GM12874 (cell line): ENCODE results near the gene CEP68.

Experiments used
- CTCF ChIP-seq: IDR thresholded peaks from 2 replicates; pipeline ENCODE4 v1.5.1; 2011; ENCODE audit warnings: low read depth, mild to moderate bottlenecking, control low read depth, low read length, moderate library complexity; ENCODE audit not compliant: insufficient read depth

The CEP68 gene

GRCh38 chr2:65103013-65103715, 46.9 kb downstream of the CEP68 start:
- TF ChIP-seq CTCF, result no peak

- TF ChIP-seq CTCF, result no peak
These were observed 51.3 kb downstream of the CEP68 start for GRCh38 chr2:65107530-65107929.

DNA sequence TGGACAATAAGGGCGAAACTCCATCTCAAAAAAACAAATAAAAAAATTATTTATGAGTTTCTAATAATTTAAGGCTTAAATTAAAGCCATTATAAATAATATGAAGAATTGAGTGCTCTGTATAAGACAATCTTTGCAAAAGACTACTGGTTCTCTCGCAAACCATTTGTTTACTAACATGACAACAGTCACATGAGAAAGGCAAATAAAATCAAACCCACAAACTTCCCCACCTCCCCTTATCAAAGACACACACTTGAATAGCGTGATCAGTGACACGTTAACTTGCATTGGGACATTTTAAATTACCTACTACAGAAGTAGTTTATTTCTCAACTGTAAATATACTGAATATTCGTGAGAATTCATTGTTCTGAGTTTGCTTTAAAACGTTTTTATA, 52.6 kb downstream of the CEP68 start:
- no peak for TF ChIP-seq CTCF

GRCh38 chr2:65112633-65113032, 56.4 kb downstream of the CEP68 start:
- TF ChIP-seq CTCF, result no peak

DNA sequence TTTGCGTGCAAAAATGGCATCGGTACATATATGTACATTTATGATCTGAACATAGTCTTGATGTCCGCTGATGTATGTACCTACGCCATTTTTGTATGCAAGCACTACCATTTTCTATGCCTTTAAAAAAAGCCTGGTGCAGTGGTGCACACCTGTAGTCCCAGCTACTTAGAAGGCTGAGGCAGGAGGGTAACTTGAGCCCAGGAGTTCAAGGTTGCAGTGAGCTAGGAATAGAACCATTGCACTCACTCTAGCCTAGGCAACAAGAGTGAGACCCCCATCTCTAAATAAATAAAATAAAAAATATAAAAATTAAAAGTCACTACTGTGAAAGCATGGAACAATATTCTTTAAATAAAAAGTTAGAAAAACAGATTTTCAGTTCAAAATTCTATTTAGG, 57.0 kb downstream of the CEP68 start:
- no peak for TF ChIP-seq CTCF

DNA sequence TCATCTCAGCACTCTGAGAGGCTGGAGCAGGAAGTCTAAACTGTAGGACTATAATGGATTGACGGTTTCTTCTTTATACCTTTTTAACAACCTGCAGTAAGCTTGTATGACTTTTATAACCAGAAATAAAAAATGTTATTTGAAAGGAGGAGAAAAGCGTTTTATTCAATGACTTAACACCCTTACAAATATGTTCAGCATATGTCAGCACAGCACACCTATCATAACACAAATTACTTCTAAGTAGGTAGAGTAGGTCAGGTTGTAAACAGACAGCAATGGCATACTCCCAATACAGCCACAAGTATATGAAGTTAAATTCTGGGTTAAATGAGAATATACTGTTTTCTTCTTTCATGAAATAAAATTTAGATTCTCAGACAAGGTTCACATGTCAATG, 57.6 kb downstream of the CEP68 start:
- TF ChIP-seq CTCF, result no peak

DNA sequence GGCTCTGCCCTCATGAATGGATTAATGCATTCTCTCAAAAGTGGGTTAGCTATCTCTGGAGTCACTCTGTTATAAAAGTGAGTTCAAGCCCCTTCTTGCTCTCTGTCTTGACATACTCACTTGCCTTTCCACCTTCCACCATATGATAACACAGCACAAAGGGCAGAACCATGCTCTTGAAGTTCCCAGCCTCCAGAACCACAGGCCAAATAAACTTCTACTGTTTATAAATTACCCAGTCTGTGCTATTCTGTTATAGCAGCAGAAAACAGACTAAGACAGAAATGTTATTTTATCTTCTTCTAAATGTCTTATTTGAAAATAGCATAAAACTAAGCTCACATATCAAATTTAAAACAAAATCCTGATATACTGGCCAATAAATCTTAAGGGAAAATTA, 58.7 kb downstream of the CEP68 start:
- no peak for TF ChIP-seq CTCF
